ENCODE measurements around the gene MICALL2.

GRCh38 chr7:1402110-1402790, 57.0 kb downstream of the MICALL2 start:
- no peak for TF ChIP-seq CTCF (IDR thresholded peaks at IDR 0.05)
- TF ChIP-seq POLR2A (IDR thresholded peaks at IDR 0.05): no peak

Measured in adrenal gland (tissue), 5 donors.